GM12875 (cell line): Measurements from ENCODE around the gene SMC1B.
"Not testable (repeated sequence)": the region's sequence is repeated elsewhere in the genome, so short reads cannot be mapped to it uniquely, and the experiment has no call there.

ENCODE experiments used
- H3K4me3 ChIP-seq: one replicate; pipeline ENCODE4 v1.5.1; 2011; ENCODE audit warnings: low read depth, low read length, control low read depth
- CTCF ChIP-seq: IDR thresholded peaks from 2 replicates; pipeline ENCODE4 v1.5.1; 2011; ENCODE audit warnings: low read depth, mild to moderate bottlenecking, control low read depth, inconsistent platforms, low read length, moderate library complexity, borderline replicate concordance; ENCODE audit not compliant: insufficient read depth

The SMC1B gene

GRCh38 chr22:45298934-45299505 lies 114.4 kb downstream of the SMC1B start:
- H3K4me3 ChIP-seq = no peak overlapping the region
- no peak for TF ChIP-seq CTCF

- H3K4me3 ChIP-seq = no peak overlapping the region
These were observed 116.6 kb downstream of the SMC1B start for GRCh38 chr22:45296628-45297297.

GRCh38 chr22:45295492-45295891 lies 117.9 kb downstream of the SMC1B start:
- no peak overlapping the region for H3K4me3 ChIP-seq
- no peak for TF ChIP-seq CTCF

More at GRCh38 chr22:45296628-45297297, 116.6 kb downstream of the SMC1B start:
- TF ChIP-seq CTCF = no peak

- H3K4me3 ChIP-seq = not testable (repeated sequence)
These were observed 118.4 kb downstream of the SMC1B start for GRCh38 chr22:45295004-45295403.
